Tibial nerve (tissue), 4 donors: ENCODE measurements around the gene MIX23. TPM values are rescaled to one million over a fixed set of nuclear protein-coding genes. Genes with fewer than 3 reads are reported as not detected.

Experiments
- DNase-seq, 2 donors: peaks; one replicate each; pipeline ENCODE4 v3.0.0-alpha.2; 2019; ENCODE audit warnings: low spot score in 2 of 2
- H3K27ac ChIP-seq, 4 donors: fragments of 200-600 bp; sonication (generic) in 3 of 4; one replicate each; pipeline ENCODE4 v1.5.1; 2017 to 2019; ENCODE audit warnings: mild to moderate bottlenecking in 1 of 4
- H3K27me3 ChIP-seq, 2 donors: fragments of 200-600 bp; sonication (generic) in 1 of 2; one replicate each; pipeline versions ENCODE4 v1.5.1 to v1.6.0; 2017 to 2019
- H3K36me3 ChIP-seq, 3 donors: fragments of 200-600 bp; sonication (generic); one replicate each; pipeline ENCODE4 v1.5.1; 2018 to 2019
- H3K4me1 ChIP-seq, 4 donors: fragments of 200-600 bp; sonication (generic) in 3 of 4; one replicate each; pipeline ENCODE4 v1.5.1; 2017 to 2019
- H3K4me3 ChIP-seq, 4 donors: fragments of 200-600 bp; sonication (generic) in 3 of 4; one replicate each; pipeline ENCODE4 v1.5.1; 2017 to 2019; ENCODE audit warnings: mild to moderate bottlenecking in 1 of 4, moderate library complexity in 1 of 4
- H3K9me3 ChIP-seq, 4 donors: fragments of 200-600 bp; sonication (generic) in 3 of 4; one replicate each; pipeline ENCODE4 v1.5.1; 2017 to 2019
- CTCF ChIP-seq, 5 experiments: fragments of 200-600 bp in 3 of 5; fragments of 450-650 bp in 2 of 5; sonication (generic) in 3 of 5; IDR thresholded peaks; one replicate each; pipeline ENCODE4 v1.5.1; 2016 to 2019; ENCODE audit warnings: antibody characterized with exemption in 5 of 5, mild to moderate bottlenecking in 3 of 5, moderate library complexity in 2 of 5
- EP300 ChIP-seq, 2 donors: sonication (generic); formaldehyde crosslinking; IDR thresholded peaks; one replicate each; pipeline ENCODE4 v1.6.1; 2017; ENCODE audit warnings: antibody characterized with exemption in 2 of 2, mild to moderate bottlenecking in 1 of 2
- POLR2A ChIP-seq, 2 donors: fragments of 450-650 bp; IDR thresholded peaks; one replicate each; pipeline ENCODE4 v1.6.1; 2017; ENCODE audit warnings: antibody characterized with exemption in 2 of 2, mild to moderate bottlenecking in 2 of 2, moderate library complexity in 2 of 2
- WGBS, 2 donors: methylation state at CpG; one replicate each; pipeline ENCODE4 v1.1.5; 2018; 5-methylcytosine and 5-hydroxymethylcytosine counted together
- total RNA-seq, 4 donors: library from RNA; depleted of rRNA; stranded (reverse); fragments of >200 nt; gene quantifications; one replicate each; pipeline ENCODE4 v1.1.0, GENCODE V29; 2016

MIX23 gene
- total RNA-seq, 4 donors from 2014 or later: 5.7 to 19.2 (median 13.5) TPM

GRCh38 chr3:122331886-122332285, 51.1 kb downstream of the MIX23 start:
- Histone ChIP-seq H3K36me3 (no peaks in the 10 kb centered on the region), H3K9me3 (no peaks in the 10 kb centered on the region), H3K4me3 (no peak overlapping the region), H3K27me3 (no peaks in the 10 kb centered on the region), H3K27ac (no peak overlapping the region), H3K4me1 (no peaks in the 10 kb centered on the region)
- WGBS, 2 donors: 60 to 72% methylated on average over 4 of the region's 4 CpGs
- TF ChIP-seq EP300 (IDR thresholded peaks at IDR 0.05) (no peak), CTCF (IDR thresholded peaks at IDR 0.05) (no peak), POLR2A (IDR thresholded peaks at IDR 0.05) (no peak)
- no peak for DNase-seq

- TF ChIP-seq CTCF (IDR thresholded peaks at IDR 0.05): no peak
- no peaks in the 10 kb centered on the region for H3K27me3 ChIP-seq
- 87 to 90% methylated on average over 3 of the region's 3 CpGs for WGBS, 2 donors
- peaks cover 0 to 3% (median 0%) of the 10 kb centered on the region in 4 donors for H3K9me3 ChIP-seq
- H3K4me3 ChIP-seq: no peak overlapping the region
- no peak for DNase-seq
- no peaks in the 10 kb centered on the region for H3K4me1 ChIP-seq
- H3K36me3 ChIP-seq: no peaks in the 10 kb centered on the region
- no peak overlapping the region for H3K27ac ChIP-seq
Observed at GRCh38 chr3:122325769-122326168, 57.3 kb downstream of the MIX23 start.

- Histone ChIP-seq H3K27ac (no peak within 1 kb of the TSS), H3K27me3 (no peaks in the 10 kb centered on the region), H3K4me3 (peak within 1 kb of the TSS in 1 of 4 donors; percentile 29), H3K4me1 (no peaks in the 10 kb centered on the region), H3K36me3 (no peaks in the 10 kb centered on the region), H3K9me3 (peaks cover 0 to 11% (median 0%) of the 10 kb centered on the region in 4 donors)
- no peak for DNase-seq
- TF ChIP-seq EP300 (IDR thresholded peaks at IDR 0.05): no peak
- no peak for TF ChIP-seq POLR2A (IDR thresholded peaks at IDR 0.05)
- TF ChIP-seq CTCF (IDR thresholded peaks at IDR 0.05): no peak
- WGBS, 2 donors: 58 to 64% methylated on average over 6 of the region's 6 CpGs
Observed at GRCh38 chr3:122324871-122325323, 58.1 kb downstream of the MIX23 start, which contains the start of gene CSTA. Gene CSTA, plus strand, starts transcription at chr3:122325248. Its CDS starts 45 bp downstream, at chr3:122325293.

- H3K27ac ChIP-seq: no peak overlapping the region
- no peaks in the 10 kb centered on the region for H3K36me3 ChIP-seq
- no peak for TF ChIP-seq CTCF (IDR thresholded peaks at IDR 0.05)
- TF ChIP-seq EP300 (IDR thresholded peaks at IDR 0.05): no peak
- no peak for TF ChIP-seq POLR2A (IDR thresholded peaks at IDR 0.05)
- H3K9me3 ChIP-seq: peaks cover 0 to 16% (median 0%) of the 10 kb centered on the region in 4 donors
- WGBS, 2 donors: 60 to 81% methylated on average over 5 of the region's 5 CpGs
- H3K4me1 ChIP-seq: no peaks in the 10 kb centered on the region
- H3K4me3 ChIP-seq: no peak overlapping the region
- no peak for DNase-seq
- no peaks in the 10 kb centered on the region for H3K27me3 ChIP-seq
Observed at GRCh38 chr3:122322095-122323075, 60.6 kb downstream of the MIX23 start.

- no peak for TF ChIP-seq POLR2A (IDR thresholded peaks at IDR 0.05)
- no peak for TF ChIP-seq EP300 (IDR thresholded peaks at IDR 0.05)
- TF ChIP-seq CTCF (IDR thresholded peaks at IDR 0.05): no peak
- 78 to 98% methylated on average over 2 of the region's 2 CpGs for WGBS, 2 donors
- no peak for DNase-seq
- Histone ChIP-seq H3K4me3 (no peak overlapping the region), H3K9me3 (peaks cover 0 to 16% (median 0%) of the 10 kb centered on the region in 4 donors), H3K4me1 (no peaks in the 10 kb centered on the region), H3K27ac (no peak overlapping the region), H3K36me3 (no peaks in the 10 kb centered on the region), H3K27me3 (no peaks in the 10 kb centered on the region)
Observed at GRCh38 chr3:122318620-122319019, 64.4 kb downstream of the MIX23 start.
